HG02981 (cell line): Measurements from ENCODE around the gene ZBTB5.
"Not testable (repeated sequence)": the region's sequence is repeated elsewhere in the genome, so short reads cannot be mapped to it uniquely, and the experiment has no call there.

Experiments
- ATAC-seq: cut with Tn5 transposase; IDR thresholded peaks from one replicate; pipeline ENCODE4 v1.9.1; 2021; ENCODE audit warnings: mild to moderate bottlenecking, moderate library complexity; ENCODE audit not compliant: unreplicated experiment

The ZBTB5 gene

GRCh38 chr9:37408933-37409710, 56.1 kb downstream of the ZBTB5 start:
- ATAC-seq: peak; percentile 85

DNA sequence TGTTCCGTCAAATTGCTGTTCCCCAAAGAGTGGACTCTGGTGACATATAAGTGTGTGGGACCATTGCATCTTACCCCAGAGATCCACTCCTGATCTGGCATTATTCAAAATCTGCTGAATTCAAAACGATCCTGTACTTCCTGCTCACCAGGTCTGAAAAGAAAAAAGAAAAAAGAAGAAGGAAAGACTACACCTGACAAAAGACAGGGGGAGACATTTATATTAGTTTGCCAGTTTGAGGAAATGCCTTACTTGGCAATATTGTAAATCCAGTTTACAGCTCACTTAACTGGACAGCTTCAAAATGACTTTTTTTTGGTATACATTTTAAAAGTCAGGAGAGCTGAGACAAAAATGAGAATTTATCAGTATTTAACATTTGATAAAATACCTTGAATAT, 57.8 kb downstream of the ZBTB5 start:
- ATAC-seq: no peak

GRCh38 chr9:37406603-37407401, 58.4 kb downstream of the ZBTB5 start:
- no peak for ATAC-seq

GRCh38 chr9:37405764-37406380, 59.4 kb downstream of the ZBTB5 start:
- ATAC-seq: no peak

DNA sequence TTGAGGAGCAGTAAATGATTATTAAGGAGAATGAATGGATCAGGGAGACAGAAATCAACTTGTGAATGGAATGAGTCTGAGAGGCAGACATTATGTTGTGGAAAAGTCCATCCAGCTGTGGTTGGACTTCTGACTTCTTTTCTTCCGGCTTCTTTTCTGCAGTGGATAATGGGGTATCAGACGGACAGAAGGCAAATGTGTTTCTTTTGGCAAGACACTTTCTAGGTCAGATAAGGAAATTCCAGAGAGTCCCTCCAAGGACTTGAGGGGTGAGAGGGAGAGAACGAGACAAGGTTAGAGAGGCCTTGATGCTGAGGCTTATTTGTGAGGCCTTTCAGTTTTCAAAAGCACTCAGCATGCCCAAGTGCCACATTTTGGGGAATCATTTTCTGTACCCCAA, 59.9 kb downstream of the ZBTB5 start:
- no peak for ATAC-seq

- no peak for ATAC-seq
Observed at GRCh38 chr9:37404590-37404989, 60.7 kb downstream of the ZBTB5 start.

GRCh38 chr9:37399336-37399735, 65.9 kb downstream of the ZBTB5 start:
- ATAC-seq: no peak

- ATAC-seq: no peak
Observed at GRCh38 chr9:37398464-37399025, 66.7 kb downstream of the ZBTB5 start.

DNA sequence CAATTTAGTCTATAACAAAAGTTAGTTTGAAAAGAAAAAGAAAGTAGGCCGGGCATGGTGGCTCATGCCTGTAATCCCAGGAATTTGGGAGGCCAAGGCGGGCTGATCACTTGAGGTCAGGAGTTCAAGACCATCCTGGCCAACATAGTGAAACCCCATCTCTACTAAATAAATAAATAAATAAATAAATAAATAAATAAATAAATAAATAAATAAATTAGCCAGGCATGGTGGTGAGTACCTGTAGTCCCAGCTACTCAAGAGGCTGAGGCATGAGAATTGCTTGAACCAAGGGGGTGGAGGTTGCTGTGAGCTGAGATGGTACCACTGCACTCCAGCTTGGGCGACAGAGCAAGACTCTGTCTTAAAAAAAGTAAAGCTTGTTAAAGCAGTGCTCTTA, 67.3 kb downstream of the ZBTB5 start:
- not testable (repeated sequence) for ATAC-seq

DNA sequence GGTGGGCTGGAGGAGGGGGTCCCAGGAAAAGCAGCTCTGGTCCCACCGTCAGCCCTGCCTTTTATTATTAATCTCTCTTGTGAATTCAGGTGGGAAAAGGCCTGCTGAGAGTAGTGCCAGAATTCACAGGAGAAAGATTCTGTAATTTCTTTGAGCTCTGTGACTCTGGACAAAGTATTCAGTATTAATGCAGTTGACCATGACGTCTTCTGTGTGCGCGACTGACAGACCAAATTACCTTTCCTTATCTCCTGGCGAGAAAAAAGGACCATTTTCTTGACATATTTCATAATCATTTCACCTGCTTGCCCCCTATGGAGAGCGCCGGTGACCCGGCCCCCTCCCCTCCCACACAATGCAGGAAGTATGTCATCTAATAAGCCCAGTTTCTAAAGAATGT, 69.6 kb downstream of the ZBTB5 start:
- no peak for ATAC-seq

- no peak for ATAC-seq
Observed at GRCh38 chr9:37395229-37395628, 70.0 kb downstream of the ZBTB5 start.

GRCh38 chr9:37392272-37392671, 73.0 kb downstream of the ZBTB5 start:
- no peak for ATAC-seq

- ATAC-seq: peak; percentile 92
Observed at GRCh38 chr9:37390759-37391158, 74.5 kb downstream of the ZBTB5 start.
